ENCODE results near the gene TEN1. TPM values are rescaled to one million over a fixed set of nuclear protein-coding genes. Genes with fewer than 3 reads are reported as not detected.

The TEN1 gene
- total and polyA plus RNA-seq, 9 of the 15 experiments (the other 6 are each of a cell fraction or from before 2014, with no cell fraction given): 1.3 to 25.7 (median 10.1) TPM

GRCh38 chr17:75940727-75941441, 38.2 kb upstream of the TEN1 start, which contains the start of gene FBF1 (continued):
- TF ChIP-seq ZNF518B (CRISPR knock-in tag; IDR thresholded peaks at IDR 0.05): no peak
- no peak for TF ChIP-seq ZBTB8A (IDR thresholded peaks at IDR 0.05; ENCODE audit: partially characterized antibody)
- TF ChIP-seq PHF20 (IDR thresholded peaks at IDR 0.05; ENCODE audit: partially characterized antibody): peak; percentile 90
- TF ChIP-seq KLF1 (tag; IDR thresholded peaks at IDR 0.05): no peak
- no peak for TF ChIP-seq SPI1 (IDR thresholded peaks at IDR 0.05; ENCODE audit: borderline replicate concordance, low read depth, low read length)
- TF ChIP-seq CAMTA2 (CRISPR knock-in tag; conservative IDR thresholded peaks at IDR 0.05): no peak
- no peak for TF ChIP-seq EZH2 (IDR thresholded peaks at IDR 0.05; ENCODE audit: borderline replicate concordance, low read depth, low read length)
- no peak for TF ChIP-seq ZNF561 (CRISPR knock-in tag; conservative IDR thresholded peaks at IDR 0.05)
- no peak; the same call in 1 of the 2 replicates for TF ChIP-seq MTA1 (IDR thresholded peaks at IDR 0.05; ENCODE audit: borderline replicate concordance)
- peak; percentile 93 for TF ChIP-seq TBP (optimal IDR thresholded peaks at IDR 0.05; ENCODE audit: low read depth, low read length)
- no peak; the same call in 1 of the 2 replicates for TF ChIP-seq ZNF592 (IDR thresholded peaks at IDR 0.05)
- TF ChIP-seq SMARCA4 (IDR thresholded peaks at IDR 0.05): no peak
- TF ChIP-seq ZNF695 (CRISPR knock-in tag; IDR thresholded peaks at IDR 0.05): no peak
- no peak for TF ChIP-seq HSF4 (CRISPR knock-in tag; IDR thresholded peaks at IDR 0.05; ENCODE audit: borderline replicate concordance)
- no peak for TF ChIP-seq RBM14 (IDR thresholded peaks at IDR 0.05; ENCODE audit: borderline replicate concordance, insufficient read depth, low read depth, low read length)
